Measurements from ENCODE around the gene SFMBT2. TPM values are rescaled to one million over a fixed set of nuclear protein-coding genes. Genes with fewer than 3 reads are reported as not detected.

SFMBT2 gene
- total RNA-seq, 4 donors from 2014 or later: 1.2 to 5.5 (median 3.2) TPM

- Histone ChIP-seq H3K9me3 (no peaks in the 10 kb centered on the region), H3K27ac (no peak overlapping the region), H3K27me3 (no peaks in the 10 kb centered on the region), H3K4me1 (no peaks in the 10 kb centered on the region), H3K36me3 (no peaks in the 10 kb centered on the region), H3K4me3 (no peak overlapping the region)
- 71% methylated on average over 7 of the region's 7 CpGs for WGBS
- TF ChIP-seq POLR2A (IDR thresholded peaks at IDR 0.05): no peak
- TF ChIP-seq EP300 (IDR thresholded peaks at IDR 0.05): no peak
- no peak for TF ChIP-seq CTCF (IDR thresholded peaks at IDR 0.05)
- no peak for TF ChIP-seq POLR2AphosphoS5 (IDR thresholded peaks at IDR 0.05)
- DNase-seq (ENCODE audit: low spot score in 2 of 2): no peak
These were observed 73.2 kb downstream of the SFMBT2 start for GRCh38 chr10:7337431-7338171.

- TF ChIP-seq POLR2AphosphoS5 (IDR thresholded peaks at IDR 0.05) (no peak), POLR2A (IDR thresholded peaks at IDR 0.05) (no peak), CTCF (IDR thresholded peaks at IDR 0.05) (no peak), EP300 (IDR thresholded peaks at IDR 0.05) (no peak)
These were observed 74.9 kb downstream of the SFMBT2 start for GRCh38 chr10:7335977-7336376.

GRCh38 chr10:7334642-7334964 lies 76.2 kb downstream of the SFMBT2 start:
- H3K27ac ChIP-seq: no peak overlapping the region
- no peak for DNase-seq (ENCODE audit: low spot score in 2 of 2)
- H3K4me3 ChIP-seq: no peak overlapping the region
- H3K36me3 ChIP-seq: no peaks in the 10 kb centered on the region
- H3K4me1 ChIP-seq: no peaks in the 10 kb centered on the region
- no peaks in the 10 kb centered on the region for H3K9me3 ChIP-seq
- TF ChIP-seq POLR2AphosphoS5 (IDR thresholded peaks at IDR 0.05) (no peak), POLR2A (IDR thresholded peaks at IDR 0.05) (no peak), CTCF (IDR thresholded peaks at IDR 0.05) (no peak), EP300 (IDR thresholded peaks at IDR 0.05) (no peak)
- 85% methylated on average over 10 of the region's 10 CpGs for WGBS
- no peaks in the 10 kb centered on the region for H3K27me3 ChIP-seq

More at GRCh38 chr10:7335977-7336376, 74.9 kb downstream of the SFMBT2 start:
- no peaks in the 10 kb centered on the region for H3K36me3 ChIP-seq
- no peaks in the 10 kb centered on the region for H3K4me1 ChIP-seq
- 73% methylated on average over 2 of the region's 2 CpGs for WGBS
- no peaks in the 10 kb centered on the region for H3K9me3 ChIP-seq
- H3K27me3 ChIP-seq: no peaks in the 10 kb centered on the region
- no peak for DNase-seq (ENCODE audit: low spot score in 2 of 2)
- no peak overlapping the region for H3K27ac ChIP-seq
- H3K4me3 ChIP-seq: no peak overlapping the region

- H3K27me3 ChIP-seq: no peaks in the 10 kb centered on the region
- no peak overlapping the region for H3K27ac ChIP-seq
- H3K4me1 ChIP-seq: no peaks in the 10 kb centered on the region
- H3K36me3 ChIP-seq: no peaks in the 10 kb centered on the region
- DNase-seq (ENCODE audit: low spot score in 2 of 2): no peak
- TF ChIP-seq POLR2A (IDR thresholded peaks at IDR 0.05): no peak
- no peak for TF ChIP-seq CTCF (IDR thresholded peaks at IDR 0.05)
- TF ChIP-seq EP300 (IDR thresholded peaks at IDR 0.05): no peak
- TF ChIP-seq POLR2AphosphoS5 (IDR thresholded peaks at IDR 0.05): no peak
- WGBS: 89% methylated on average over 21 of the region's 21 CpGs
- no peak overlapping the region for H3K4me3 ChIP-seq
- no peaks in the 10 kb centered on the region for H3K9me3 ChIP-seq
These were observed 76.7 kb downstream of the SFMBT2 start for GRCh38 chr10:7333961-7334641.

- no peaks in the 10 kb centered on the region for H3K27me3 ChIP-seq
- no peak for TF ChIP-seq EP300 (IDR thresholded peaks at IDR 0.05)
- no peak for TF ChIP-seq POLR2A (IDR thresholded peaks at IDR 0.05)
- no peak for TF ChIP-seq POLR2AphosphoS5 (IDR thresholded peaks at IDR 0.05)
- TF ChIP-seq CTCF (IDR thresholded peaks at IDR 0.05): no peak
- no peak overlapping the region for H3K4me3 ChIP-seq
- DNase-seq (ENCODE audit: low spot score in 2 of 2): no peak
- 87% methylated on average over 11 of the region's 11 CpGs for WGBS
- no peaks in the 10 kb centered on the region for H3K36me3 ChIP-seq
- H3K4me1 ChIP-seq: no peaks in the 10 kb centered on the region
- H3K27ac ChIP-seq: no peak overlapping the region
- peaks cover 9% of the 10 kb centered on the region for H3K9me3 ChIP-seq
These were observed 81.6 kb downstream of the SFMBT2 start for GRCh38 chr10:7329219-7329618.

Measured in suprapubic skin (tissue), 4 donors.